Calu3 (cell line): Measurements from ENCODE around the gene WSCD2. TPM values are rescaled to one million over a fixed set of nuclear protein-coding genes. Genes with fewer than 3 reads are reported as not detected.

Experiments
- BruUV-seq: library from RNA; stranded (reverse); fragments of 400-500 nt; replicated peaks from 2 replicates; lab custom pipeline; 2021; lab: Mats Ljungman, UMichigan
- CTCF ChIA-PET: fragments of 300-600 bp; sonication (Branson Sonifier 250); formaldehyde crosslinking; loops from one replicate; lab custom pipeline; 2022; ENCODE audit warnings: antibody characterized with exemption; lab: Charles Lee
- DNase-seq: peaks from one replicate; pipeline ENCODE4 v3.0.0; 2022
- H3K27ac Mint-ChIP-seq: one replicate; pipeline ENCODE4 v1.8.0; 2022; ENCODE audit warnings: mixed read lengths; ENCODE audit not compliant: unreplicated experiment
- H3K27me3 Mint-ChIP-seq: one replicate; pipeline ENCODE4 v1.8.0; 2022; ENCODE audit warnings: mixed read lengths; ENCODE audit not compliant: unreplicated experiment
- H3K36me3 Mint-ChIP-seq: one replicate; pipeline ENCODE4 v1.8.0; 2022; ENCODE audit warnings: mild to moderate bottlenecking, moderate library complexity, mixed read lengths; ENCODE audit not compliant: insufficient read depth, unreplicated experiment
- H3K4me1 Mint-ChIP-seq: one replicate; pipeline ENCODE4 v1.8.0; 2022; ENCODE audit warnings: mild to moderate bottlenecking, low read depth, mixed read lengths; ENCODE audit not compliant: unreplicated experiment
- H3K4me3 Mint-ChIP-seq: one replicate; pipeline ENCODE4 v1.8.0; 2022; ENCODE audit warnings: mild to moderate bottlenecking, low read depth, moderate library complexity, mixed read lengths; ENCODE audit not compliant: unreplicated experiment
- H3K9me3 Mint-ChIP-seq: one replicate; pipeline ENCODE4 v1.8.0; 2022; ENCODE audit warnings: low read depth, mixed read lengths; ENCODE audit not compliant: unreplicated experiment
- intact Hi-C: fragments of 100-400 bp; cut with micrococcal nuclease; formaldehyde crosslinking; loops from one replicate; pipeline ENCODE4 v1.10.0; 2022; ENCODE audit not compliant: unreplicated experiment
- total RNA-seq: library from RNA; stranded (reverse); gene quantifications from 2 replicates; pipeline ENCODE4 v1.2.3, GENCODE V29; 2022
- TF ChIP-seq, protein P1 (sequence below): fragments of 200-600 bp; IDR thresholded peaks from one replicate; pipeline ENCODE4 v1.8.0; 2022; ENCODE audit warnings: antibody characterized with exemption; ENCODE audit not compliant: unreplicated experiment

WSCD2 gene
- total RNA-seq, 1 experiment from 2014 or later: not detected

DNA sequence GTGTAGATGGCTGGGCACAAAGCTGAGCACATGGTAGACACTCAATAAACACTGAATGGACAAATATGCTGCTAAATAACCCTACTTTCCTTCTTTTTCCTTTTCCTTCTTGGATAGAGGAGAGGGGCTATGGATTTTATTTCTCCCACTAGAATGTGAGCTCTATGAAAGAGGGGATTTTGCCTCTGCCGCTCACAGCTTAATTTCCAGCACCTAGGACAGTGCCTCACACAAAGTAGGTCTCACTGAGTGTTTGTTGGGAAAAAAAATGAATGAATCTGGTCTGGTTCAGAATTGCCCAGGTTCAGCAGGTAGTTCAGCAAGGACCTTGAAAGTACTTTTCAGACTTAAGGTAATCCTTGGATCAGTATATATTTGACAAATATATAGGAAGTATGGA, 65.5 kb downstream of the WSCD2 start:
- BruUV-seq: no TSS peak
- TF ChIP-seq, protein P1, sequence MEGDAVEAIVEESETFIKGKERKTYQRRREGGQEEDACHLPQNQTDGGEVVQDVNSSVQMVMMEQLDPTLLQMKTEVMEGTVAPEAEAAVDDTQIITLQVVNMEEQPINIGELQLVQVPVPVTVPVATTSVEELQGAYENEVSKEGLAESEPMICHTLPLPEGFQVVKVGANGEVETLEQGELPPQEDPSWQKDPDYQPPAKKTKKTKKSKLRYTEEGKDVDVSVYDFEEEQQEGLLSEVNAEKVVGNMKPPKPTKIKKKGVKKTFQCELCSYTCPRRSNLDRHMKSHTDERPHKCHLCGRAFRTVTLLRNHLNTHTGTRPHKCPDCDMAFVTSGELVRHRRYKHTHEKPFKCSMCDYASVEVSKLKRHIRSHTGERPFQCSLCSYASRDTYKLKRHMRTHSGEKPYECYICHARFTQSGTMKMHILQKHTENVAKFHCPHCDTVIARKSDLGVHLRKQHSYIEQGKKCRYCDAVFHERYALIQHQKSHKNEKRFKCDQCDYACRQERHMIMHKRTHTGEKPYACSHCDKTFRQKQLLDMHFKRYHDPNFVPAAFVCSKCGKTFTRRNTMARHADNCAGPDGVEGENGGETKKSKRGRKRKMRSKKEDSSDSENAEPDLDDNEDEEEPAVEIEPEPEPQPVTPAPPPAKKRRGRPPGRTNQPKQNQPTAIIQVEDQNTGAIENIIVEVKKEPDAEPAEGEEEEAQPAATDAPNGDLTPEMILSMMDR: no peak
- intact Hi-C loops: loop anchor here (5.0 kb wide), 2 partner anchors 277 to 318 kb away; no protein-coding TSS in a partner anchor
- peaks cover 36% of the 10 kb centered on the region for H3K27me3 Mint-ChIP-seq
- H3K4me3 Mint-ChIP-seq: no peak overlapping the region
- peaks cover 5% of the 10 kb centered on the region for H3K4me1 Mint-ChIP-seq
- no peaks in the 10 kb centered on the region for H3K36me3 Mint-ChIP-seq
- H3K9me3 Mint-ChIP-seq: no peaks in the 10 kb centered on the region
- CTCF ChIA-PET: no interaction called here
- no peak for DNase-seq
- no peak overlapping the region for H3K27ac Mint-ChIP-seq

DNA sequence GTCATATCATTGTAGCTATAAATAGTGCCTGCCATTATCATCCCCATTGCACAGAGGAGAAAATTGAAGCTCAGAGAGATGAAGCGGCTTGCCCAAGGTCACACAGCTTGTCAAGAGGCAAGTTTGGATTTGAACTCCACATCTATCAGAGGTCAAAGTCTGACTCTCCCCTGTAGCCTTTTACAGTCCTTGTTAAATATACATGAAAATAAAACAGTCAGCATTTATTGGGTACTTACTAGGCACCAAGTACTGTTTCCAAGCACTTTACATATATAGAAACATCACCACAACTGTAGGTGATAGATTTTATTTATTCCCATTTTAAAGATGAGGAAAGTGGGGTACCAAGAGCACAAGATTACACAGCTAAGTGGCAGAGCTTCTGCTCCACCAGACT, 67.2 kb downstream of the WSCD2 start:
- intact Hi-C loops: no loop called here
- Mint-ChIP-seq H3K36me3 (no peaks in the 10 kb centered on the region), H3K4me3 (no peak overlapping the region), H3K27ac (no peak overlapping the region), H3K9me3 (no peaks in the 10 kb centered on the region), H3K4me1 (peaks cover 5% of the 10 kb centered on the region), H3K27me3 (peaks cover 38% of the 10 kb centered on the region)
- no peak for DNase-seq
- CTCF ChIA-PET: interaction anchor here (1.0 kb wide), 1 partner anchor 9 kb away, joined by 4 read pairs; no protein-coding TSS in a partner anchor
- TF ChIP-seq, protein P1: no peak
- no TSS peak for BruUV-seq

DNA sequence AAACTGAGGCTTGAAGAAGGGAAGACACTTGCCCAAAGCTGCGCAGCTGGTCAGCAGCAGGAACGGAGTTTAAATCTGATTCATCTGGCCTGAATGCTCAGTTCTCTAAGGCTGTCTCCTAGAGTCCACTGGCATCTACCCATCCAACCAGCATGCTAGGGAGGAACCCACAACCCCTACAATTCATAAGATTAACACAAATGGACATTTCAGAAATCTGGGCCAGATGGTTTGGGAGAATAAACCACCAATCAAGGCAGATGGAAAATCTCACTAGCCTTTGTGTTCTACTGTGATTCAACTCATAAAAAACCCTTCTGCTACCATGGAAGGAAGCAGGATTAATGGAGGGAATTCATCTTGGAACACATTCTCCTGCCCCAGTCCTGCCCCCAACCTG, 67.8 kb downstream of the WSCD2 start:
- H3K4me1 Mint-ChIP-seq: peaks cover 5% of the 10 kb centered on the region
- no peak overlapping the region for H3K27ac Mint-ChIP-seq
- DNase-seq: no peak
- CTCF ChIA-PET: no interaction called here
- peaks cover 38% of the 10 kb centered on the region for H3K27me3 Mint-ChIP-seq
- no peaks in the 10 kb centered on the region for H3K36me3 Mint-ChIP-seq
- intact Hi-C loops: no loop called here
- no peak overlapping the region for H3K4me3 Mint-ChIP-seq
- no TSS peak for BruUV-seq
- TF ChIP-seq, protein P1: no peak
- H3K9me3 Mint-ChIP-seq: no peaks in the 10 kb centered on the region

DNA sequence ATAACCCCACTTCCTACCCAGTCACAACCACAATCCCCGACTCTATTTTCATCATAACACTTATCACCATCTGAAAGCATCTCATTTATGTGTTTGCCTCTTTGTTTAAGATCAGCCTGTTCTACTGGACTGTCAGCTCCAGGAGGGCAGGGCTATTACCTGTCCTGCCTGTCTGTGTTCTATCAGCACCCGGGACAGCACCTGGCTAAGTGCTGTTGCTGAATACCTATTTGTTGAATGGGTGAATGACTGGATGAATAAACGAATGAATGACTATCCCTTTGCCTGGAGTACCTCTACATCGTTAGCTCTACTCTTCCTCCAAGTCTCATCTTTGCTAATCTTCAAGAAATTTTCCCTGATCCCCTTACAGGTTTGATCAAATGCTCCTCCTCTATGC, 69.0 kb downstream of the WSCD2 start:
- DNase-seq: no peak
- TF ChIP-seq, protein P1: no peak
- H3K4me3 Mint-ChIP-seq: no peak overlapping the region
- H3K36me3 Mint-ChIP-seq: no peaks in the 10 kb centered on the region
- no peaks in the 10 kb centered on the region for H3K9me3 Mint-ChIP-seq
- intact Hi-C loops: no loop called here
- CTCF ChIA-PET: no interaction called here
- H3K4me1 Mint-ChIP-seq: peaks cover 4% of the 10 kb centered on the region
- H3K27me3 Mint-ChIP-seq: peaks cover 45% of the 10 kb centered on the region
- no peak overlapping the region for H3K27ac Mint-ChIP-seq
- BruUV-seq: no TSS peak
